ENCODE results near the gene ARHGEF3. TPM values are rescaled to one million over a fixed set of nuclear protein-coding genes. Genes with fewer than 3 reads are reported as not detected.

Gene ARHGEF3
- total and polyA plus RNA-seq, 2 donors (not counting 3 experiments of a cell fraction or from before 2014, with no cell fraction given) = 6.7 to 16.3 TPM

DNA sequence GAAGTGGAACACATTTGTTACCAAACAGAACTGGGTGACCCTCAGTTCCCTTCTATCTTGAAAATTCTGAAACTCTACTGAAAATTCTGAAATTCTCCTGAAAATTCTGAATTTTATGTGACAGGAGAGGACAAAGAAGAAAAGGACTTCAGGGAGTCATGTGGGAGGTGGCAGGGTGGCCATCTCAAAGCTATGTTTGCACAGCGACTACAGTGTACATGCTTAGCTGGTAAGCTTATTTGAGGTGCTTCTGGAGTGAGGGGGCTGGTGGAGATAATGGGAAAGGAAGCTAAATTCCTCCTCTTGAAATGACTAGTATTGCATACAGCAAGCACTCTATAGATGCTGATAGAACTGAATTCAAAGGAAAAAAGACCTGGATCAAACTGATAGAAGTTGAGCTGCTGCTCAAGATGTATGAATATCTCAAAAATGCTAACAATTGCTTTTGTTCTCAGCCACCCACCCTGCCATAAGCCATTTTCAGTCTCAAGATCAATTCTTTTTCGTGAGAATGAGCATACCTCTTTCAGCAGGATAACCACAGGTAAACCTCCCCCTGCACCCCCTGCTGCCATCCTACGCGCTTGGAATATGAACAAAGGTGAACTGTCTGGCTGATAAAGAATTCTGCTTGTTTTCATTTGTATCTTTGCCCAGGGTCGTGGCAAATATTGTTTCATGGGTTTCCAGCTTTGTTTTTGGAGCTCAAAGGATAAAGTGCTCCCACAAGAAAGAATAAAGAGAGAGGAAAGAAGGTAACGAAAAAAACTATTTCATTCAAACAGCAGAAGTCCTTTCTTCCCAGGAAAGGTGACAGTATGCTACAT, 16.6 kb upstream of the ARHGEF3 start:
- Histone ChIP-seq H3K4me1 (ENCODE audit: control insufficient read depth, extremely low read depth, insufficient read depth, low read length) (peaks cover 7% of the 10 kb centered on the region), H3K9me3 (replicated peaks; ENCODE audit: control insufficient read depth, insufficient read depth, low read length) (no peaks in the 10 kb centered on the region), H3K36me3 (ENCODE audit: control insufficient read depth in 2 of 2, extremely low read depth in 1 of 2, insufficient read depth in 2 of 2, low read length in 2 of 2) (no peaks in the 10 kb centered on the region), H3K27me3 (ENCODE audit: control insufficient read depth in 2 of 2, insufficient read depth in 2 of 2, low read length in 2 of 2) (peaks cover 0 to 3% of the 10 kb centered on the region in 2 experiments), H3K4me3 (replicated peaks in 1 of 3; ENCODE audit: insufficient read depth in 1 of 3, low read depth in 1 of 3, low read length in 3 of 3) (no peak overlapping the region), H3K9ac (replicated peaks; ENCODE audit: extremely low read depth, insufficient read depth, low read length) (no peak overlapping the region), H2AFZ (ENCODE audit: low read depth, low read length) (no peak overlapping the region), H4K20me1 (replicated peaks; ENCODE audit: control insufficient read depth, extremely low read depth, insufficient read depth, low read length) (no peaks in the 10 kb centered on the region), H3K9me1 (replicated peaks; ENCODE audit: control insufficient read depth, extremely low read depth, insufficient read depth, low read length) (no peaks in the 10 kb centered on the region), H3K27ac (ENCODE audit: insufficient read depth, low read depth, low read length) (no peak overlapping the region), H3K4me2 (ENCODE audit: insufficient read depth, low read length) (no peak overlapping the region), H3K79me2 (ENCODE audit: control insufficient read depth, insufficient read depth, low read length) (no peaks in the 10 kb centered on the region)
- no peak for DNase-seq (ENCODE audit: low read depth, low spot score)
- no TSS peak for BruUV-seq (replicated peaks)
- ChIA-PET CTCF (interaction anchor here (0.9 to 5.4 kb wide), 6 partner anchors 11 to 170 kb away, joined by 3 to 26 read pairs (median 8); partner anchors contain the start of gene ARHGEF3), POLR2A (interaction anchor here (0.5 kb wide), 1 partner anchor 17 kb away, joined by 3 read pairs; the partner anchor contains the start of gene ARHGEF3)
- TF ChIP-seq POLR2A (IDR thresholded peaks at IDR 0.05; ENCODE audit: low read depth, low read length) = no peak
- TF ChIP-seq MYC (IDR thresholded peaks at IDR 0.05; ENCODE audit: low read depth, low read length) = no peak
- TF ChIP-seq POLR2AphosphoS5 (IDR thresholded peaks at IDR 0.05; ENCODE audit: insufficient read depth, low read depth, low read length) = no peak
- TF ChIP-seq, protein P1, sequence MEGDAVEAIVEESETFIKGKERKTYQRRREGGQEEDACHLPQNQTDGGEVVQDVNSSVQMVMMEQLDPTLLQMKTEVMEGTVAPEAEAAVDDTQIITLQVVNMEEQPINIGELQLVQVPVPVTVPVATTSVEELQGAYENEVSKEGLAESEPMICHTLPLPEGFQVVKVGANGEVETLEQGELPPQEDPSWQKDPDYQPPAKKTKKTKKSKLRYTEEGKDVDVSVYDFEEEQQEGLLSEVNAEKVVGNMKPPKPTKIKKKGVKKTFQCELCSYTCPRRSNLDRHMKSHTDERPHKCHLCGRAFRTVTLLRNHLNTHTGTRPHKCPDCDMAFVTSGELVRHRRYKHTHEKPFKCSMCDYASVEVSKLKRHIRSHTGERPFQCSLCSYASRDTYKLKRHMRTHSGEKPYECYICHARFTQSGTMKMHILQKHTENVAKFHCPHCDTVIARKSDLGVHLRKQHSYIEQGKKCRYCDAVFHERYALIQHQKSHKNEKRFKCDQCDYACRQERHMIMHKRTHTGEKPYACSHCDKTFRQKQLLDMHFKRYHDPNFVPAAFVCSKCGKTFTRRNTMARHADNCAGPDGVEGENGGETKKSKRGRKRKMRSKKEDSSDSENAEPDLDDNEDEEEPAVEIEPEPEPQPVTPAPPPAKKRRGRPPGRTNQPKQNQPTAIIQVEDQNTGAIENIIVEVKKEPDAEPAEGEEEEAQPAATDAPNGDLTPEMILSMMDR (IDR thresholded peaks at IDR 0.05; ENCODE audit: extremely low read depth in 1 of 2, insufficient read depth in 1 of 2, low read depth in 1 of 2, low read length in 2 of 2) = no peak
- no peak for TF ChIP-seq EZH2 (IDR thresholded peaks at IDR 0.05; ENCODE audit: borderline replicate concordance, low read depth, low read length, severe bottlenecking)
- intact Hi-C loops (cut with micrococcal nuclease) = no loop called here
- no peak for FAIRE-seq
- dilution Hi-C loops (cut with MboI; ENCODE audit: extremely low pct_ligation_motif_present, low sequenced_read_pairs) = no loop called here

Measured in endothelial cell of umbilical vein (primary cell).